Activated gamma-delta T cell treated with Interleukin-2 at 50 U/mL for 16 hours (primary cell): ENCODE results near the gene ATG7.
"Not testable (repeated sequence)": the region's sequence is repeated elsewhere in the genome, so short reads cannot be mapped to it uniquely, and the experiment has no call there.

ENCODE experiments used
- DNase-seq: peaks from one replicate; pipeline ENCODE4 v3.0.0-alpha.2; 2020

The ATG7 gene

GRCh38 chr3:11511606-11512005 is 239.4 kb downstream of the ATG7 start:
- DNase-seq = not testable (repeated sequence)

GRCh38 chr3:11513125-11513816 is 241.1 kb downstream of the ATG7 start:
- not testable (repeated sequence) for DNase-seq

- no peak for DNase-seq
Observed at GRCh38 chr3:11513817-11514135, 241.6 kb downstream of the ATG7 start.

GRCh38 chr3:11514191-11514821 is 242.1 kb downstream of the ATG7 start:
- no peak for DNase-seq

- DNase-seq = no peak
Observed at GRCh38 chr3:11517601-11518000, 245.4 kb downstream of the ATG7 start.

- no peak for DNase-seq
Observed at GRCh38 chr3:11521167-11521566, 249.0 kb downstream of the ATG7 start.

- no peak for DNase-seq
Observed at GRCh38 chr3:11522398-11522715, 250.2 kb downstream of the ATG7 start.

- no peak for DNase-seq
Observed at GRCh38 chr3:11522953-11523571, 250.9 kb downstream of the ATG7 start.

GRCh38 chr3:11523572-11524101 is 251.4 kb downstream of the ATG7 start:
- no peak for DNase-seq

- not testable (repeated sequence) for DNase-seq
Observed at GRCh38 chr3:11526121-11526520, 253.9 kb downstream of the ATG7 start.

- no peak for DNase-seq
Observed at GRCh38 chr3:11529281-11529680, 257.1 kb downstream of the ATG7 start.

- DNase-seq = no peak
Observed at GRCh38 chr3:11530153-11530721, 258.0 kb downstream of the ATG7 start.

GRCh38 chr3:11532931-11533391 is 260.8 kb downstream of the ATG7 start:
- no peak for DNase-seq

GRCh38 chr3:11534011-11534792 is 262.0 kb downstream of the ATG7 start:
- no peak for DNase-seq

GRCh38 chr3:11534793-11535101 is 262.6 kb downstream of the ATG7 start:
- no peak for DNase-seq

- DNase-seq = no peak
Observed at GRCh38 chr3:11535243-11535960, 263.2 kb downstream of the ATG7 start.

GRCh38 chr3:11536132-11536935 is 264.1 kb downstream of the ATG7 start:
- no peak for DNase-seq

- DNase-seq = no peak
Observed at GRCh38 chr3:11536936-11537612, 264.9 kb downstream of the ATG7 start.

GRCh38 chr3:11538581-11538980 is 266.4 kb downstream of the ATG7 start:
- DNase-seq = no peak

GRCh38 chr3:11539218-11539617 is 267.0 kb downstream of the ATG7 start:
- DNase-seq = no peak

GRCh38 chr3:11539677-11540076 is 267.5 kb downstream of the ATG7 start:
- no peak for DNase-seq
